GM12878 (cell line): ENCODE data around the gene RXFP1. TPM values are rescaled to one million over a fixed set of nuclear protein-coding genes. Genes with fewer than 3 reads are reported as not detected.

Experiments used
- BCLAF1 ChIP-seq: fragments of 450-650 bp; IDR thresholded peaks from 2 replicates; pipeline ENCODE4 v1.6.1; 2017; ENCODE audit warnings: antibody characterized with exemption, mild to moderate bottlenecking, moderate library complexity
- EP300 ChIP-seq, 2 experiments: fragments of 150-350 bp in 1 of 2; IDR thresholded peaks; 2 replicates each; pipeline ENCODE4 v1.6.1; 2011 to 2012; ENCODE audit warnings: low read depth in 2 of 2, low read length in 2 of 2, borderline replicate concordance in 1 of 2, improper control_type of control experiment in 1 of 2, inconsistent platforms in 1 of 2; ENCODE audit not compliant: control insufficient read depth in 1 of 2
- FOS ChIP-seq: IDR thresholded peaks from 3 replicates; pipeline ENCODE4 v1.6.1; 2011; ENCODE audit warnings: borderline replicate concordance; ENCODE audit not compliant: insufficient read length; ENCODE audit errors: extremely low read depth
- GATAD2B ChIP-seq: fragments of 450-650 bp; conservative IDR thresholded peaks from 2 replicates; pipeline ENCODE4 v1.6.1; 2017; ENCODE audit warnings: low read depth, mild to moderate bottlenecking, moderate library complexity
- IRF4 ChIP-seq: IDR thresholded peaks from 2 replicates; pipeline ENCODE4 v1.6.1; 2011; ENCODE audit warnings: low read depth, low read length
- IRF5 ChIP-seq: fragments of 450-650 bp; IDR thresholded peaks from 2 replicates; pipeline ENCODE4 v1.6.1; 2017; ENCODE audit warnings: borderline replicate concordance
- NRF1 ChIP-seq: conservative IDR thresholded peaks from 2 replicates; pipeline ENCODE4 v1.6.1; 2011; ENCODE audit warnings: mild to moderate bottlenecking, low read depth, low read length, improper control_type of control experiment
- POU2F2 ChIP-seq: IDR thresholded peaks from 3 replicates; pipeline ENCODE4 v1.6.1; 2011; ENCODE audit warnings: low read depth, mild to moderate bottlenecking, low read length, borderline replicate concordance
- RFX5 ChIP-seq: IDR thresholded peaks from 2 replicates; pipeline ENCODE4 v1.6.1; 2011; ENCODE audit warnings: low read depth, low read length, improper control_type of control experiment
- polyA plus RNA-seq, 11 experiments: library from polyadenylated mRNA; depleted of rRNA in 4 of 11; unstranded in 6 of 11; stranded (reverse) in 5 of 11; fragments of >200 nt; fragmentation: Nextera tagmentation in 4 of 11; fragmentation: Illumina TruSeq in 1 of 11; extraction: Ambion mirVana in 4 of 11; extraction: Trizol in 1 of 11; gene quantifications; 1 replicate in 1 of 11; 2 replicates in 10 of 11; pipeline versions ENCODE4 v1.2.1 to v1.2.3, GENCODE V29; 2011 to 2016; ENCODE audit warnings: inconsistent platforms in 2 of 11, missing spikeins in 2 of 11, low read depth in 1 of 11
- total RNA-seq, 4 experiments: library from RNA; depleted of rRNA in 3 of 4; stranded (reverse); fragments of >200 nt in 3 of 4; fragmentation: Illumina TruSeq in 1 of 4; extraction: Trizol in 1 of 4; gene quantifications; 2 replicates each; pipeline versions ENCODE4 v1.2.1 to v1.2.3, GENCODE V29; 2013 to 2021

Gene RXFP1
- total and polyA plus RNA-seq, 10 of the 15 experiments (the other 5 are each of a cell fraction or from before 2014, with no cell fraction given): 0.12 TPM; not detected in 9

- no peak for TF ChIP-seq IRF4
- no peak for TF ChIP-seq FOS
- TF ChIP-seq EP300 (IDR thresholded peaks at IDR 0.05; ENCODE audit: borderline replicate concordance in 1 of 2, control insufficient read depth in 1 of 2, low read depth in 2 of 2, low read length in 2 of 2): no peak
- TF ChIP-seq POU2F2: no peak
- TF ChIP-seq RFX5: no peak
- TF ChIP-seq BCLAF1: no peak
- TF ChIP-seq NRF1: no peak
- no peak for TF ChIP-seq IRF5
- TF ChIP-seq GATAD2B: no peak
These were observed 145.2 kb downstream of the RXFP1 start (continued) for GRCh38 chr4:158666892-158667291.
